Mesothelial cell of epicardium (in vitro differentiated cells): ENCODE results near the gene CDKAL1. TPM values are rescaled to one million over a fixed set of nuclear protein-coding genes. Genes with fewer than 3 reads are reported as not detected.

Experiments
- DNase-seq, 2 experiments: peaks; one replicate each; pipeline ENCODE4 v3.0.0; 2021; ENCODE audit warnings: low spot score in 2 of 2; ENCODE audit not compliant: unreplicated experiment in 2 of 2
- H3K27ac Mint-ChIP-seq: 2 replicates; pipeline ENCODE4 v1.8.0; 2021; ENCODE audit warnings: mixed read lengths
- H3K27me3 Mint-ChIP-seq: 2 replicates; pipeline ENCODE4 v1.8.0; 2021; ENCODE audit warnings: low read depth, mixed read lengths
- H3K36me3 Mint-ChIP-seq: 2 replicates; pipeline ENCODE4 v1.8.0; 2021; ENCODE audit warnings: mixed read lengths
- H3K4me1 Mint-ChIP-seq: 2 replicates; pipeline ENCODE4 v1.8.0; 2021; ENCODE audit warnings: mixed read lengths
- H3K4me3 Mint-ChIP-seq: 2 replicates; pipeline ENCODE4 v1.8.0; 2021; ENCODE audit warnings: mild to moderate bottlenecking, moderate library complexity, mixed read lengths
- H3K9me3 Mint-ChIP-seq: 2 replicates; pipeline ENCODE4 v1.8.0; 2021; ENCODE audit warnings: mixed read lengths
- CTCF ChIP-seq: fragments of 200-600 bp; sonication (generic); IDR thresholded peaks from one replicate; pipeline ENCODE4 v1.5.0; 2021; ENCODE audit warnings: antibody characterized with exemption; ENCODE audit not compliant: unreplicated experiment
- total RNA-seq: library from RNA; stranded (reverse); gene quantifications from 3 replicates; pipeline ENCODE4 v1.2.1, GENCODE V29; 2021

CDKAL1 gene
- total RNA-seq, 1 donor from 2014 or later = 22.6 TPM

DNA sequence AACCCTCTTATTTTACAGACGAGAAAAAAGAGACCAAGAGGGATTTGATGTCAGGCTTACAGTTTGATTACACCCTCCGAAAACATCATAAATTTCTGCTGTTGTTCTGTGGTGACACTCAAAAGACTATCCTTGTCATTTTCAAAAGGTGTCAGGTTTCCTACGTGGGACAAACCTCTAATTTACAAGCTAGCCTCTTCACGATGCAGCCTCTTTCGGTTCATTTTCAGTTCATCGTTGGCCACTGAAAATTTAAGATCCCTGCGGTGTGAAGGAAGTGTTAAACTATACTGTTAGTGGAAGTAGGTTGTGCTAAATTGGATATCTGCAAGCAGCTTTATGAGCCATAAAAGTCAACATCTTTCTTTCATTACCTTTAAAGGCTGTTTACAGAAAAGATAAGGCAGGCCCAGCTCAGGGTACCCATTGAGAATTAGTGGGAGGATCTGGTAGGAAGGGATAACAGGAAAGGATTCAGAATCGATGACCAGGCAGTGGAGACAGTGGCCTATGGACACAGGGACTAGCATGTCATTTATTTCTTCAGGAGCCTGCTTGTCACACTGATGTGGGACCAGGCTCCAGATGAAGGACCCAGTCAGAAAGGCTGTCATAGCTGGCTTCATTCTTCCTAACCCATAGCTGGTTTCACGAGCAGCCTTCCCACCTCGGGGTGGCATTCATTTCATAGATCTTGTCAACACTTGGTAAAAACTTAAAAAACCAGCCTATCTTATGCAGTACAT lies 730.2 kb downstream of the CDKAL1 start:
- Mint-ChIP-seq H3K4me3 (no peak overlapping the region), H3K9me3 (peaks cover 3% of the 10 kb centered on the region), H3K27ac (no peak overlapping the region), H3K36me3 (peaks cover 1% of the 10 kb centered on the region), H3K27me3 (no peaks in the 10 kb centered on the region), H3K4me1 (peaks cover 22% of the 10 kb centered on the region)
- no peak for DNase-seq
- TF ChIP-seq CTCF = no peak

- H3K36me3 Mint-ChIP-seq = peaks cover 1% of the 10 kb centered on the region
- no peak overlapping the region for H3K4me3 Mint-ChIP-seq
- DNase-seq = no peak
- H3K27ac Mint-ChIP-seq = no peak overlapping the region
- no peaks in the 10 kb centered on the region for H3K27me3 Mint-ChIP-seq
- TF ChIP-seq CTCF = no peak
- peaks cover 3% of the 10 kb centered on the region for H3K9me3 Mint-ChIP-seq
- peaks cover 20% of the 10 kb centered on the region for H3K4me1 Mint-ChIP-seq
Observed at GRCh38 chr6:21265034-21265729, 730.9 kb downstream of the CDKAL1 start.

- no peak for TF ChIP-seq CTCF
- Mint-ChIP-seq H3K27ac (no peak overlapping the region), H3K27me3 (no peaks in the 10 kb centered on the region), H3K4me1 (peaks cover 24% of the 10 kb centered on the region), H3K9me3 (peaks cover 3% of the 10 kb centered on the region), H3K4me3 (no peak overlapping the region), H3K36me3 (peaks cover 1% of the 10 kb centered on the region)
- no peak for DNase-seq
Observed at GRCh38 chr6:21265730-21266044, 731.4 kb downstream of the CDKAL1 start.

GRCh38 chr6:21270636-21271201 lies 736.5 kb downstream of the CDKAL1 start:
- no peak for DNase-seq
- no peak overlapping the region for H3K4me3 Mint-ChIP-seq
- H3K27ac Mint-ChIP-seq = peak overlapping the region; percentile 87
- no peaks in the 10 kb centered on the region for H3K27me3 Mint-ChIP-seq
- peaks cover 25% of the 10 kb centered on the region for H3K4me1 Mint-ChIP-seq
- peaks cover 14% of the 10 kb centered on the region for H3K9me3 Mint-ChIP-seq
- H3K36me3 Mint-ChIP-seq = peaks cover 6% of the 10 kb centered on the region
- TF ChIP-seq CTCF = no peak

GRCh38 chr6:21271428-21272155 lies 737.3 kb downstream of the CDKAL1 start:
- Mint-ChIP-seq H3K27me3 (no peaks in the 10 kb centered on the region), H3K27ac (peak overlapping the region; percentile 87), H3K4me1 (peaks cover 29% of the 10 kb centered on the region), H3K36me3 (peaks cover 5% of the 10 kb centered on the region), H3K4me3 (no peak overlapping the region), H3K9me3 (peaks cover 10% of the 10 kb centered on the region)
- no peak for DNase-seq
- TF ChIP-seq CTCF = no peak
